HL-60 (cell line): ENCODE data around the gene FAM162A.

Source experiments
- DNase-seq, 2 experiments: peaks; one replicate each; pipeline ENCODE4 v3.0.0-alpha.2; 2010 to 2020; ENCODE audit warnings: low read depth in 1 of 2, low spot score in 1 of 2
- H3K27ac ChIP-seq: fragments of 250-450 bp; sonication (Bioruptor Pico); replicated peaks from 2 replicates; pipeline ENCODE4 v1.5.1; 2020; ENCODE audit warnings: mild to moderate bottlenecking, moderate library complexity
- H3K27me3 ChIP-seq: fragments of 250-450 bp; sonication (Bioruptor Pico); 2 replicates; pipeline ENCODE4 v1.5.1; 2021; ENCODE audit warnings: mild to moderate bottlenecking, moderate library complexity; ENCODE audit not compliant: insufficient read depth, poor library complexity, severe bottlenecking
- H3K4me3 ChIP-seq: replicated peaks from 2 replicates; pipeline ENCODE4 v1.5.1; 2011; ENCODE audit warnings: mild to moderate bottlenecking, control low read depth, low read length; ENCODE audit not compliant: insufficient read depth
- GABPA ChIP-seq: IDR thresholded peaks from 2 replicates; pipeline ENCODE4 v1.6.1; 2012; ENCODE audit warnings: low read depth
- POLR2AphosphoS5 ChIP-seq: IDR thresholded peaks from 2 replicates; pipeline ENCODE4 v1.6.1; 2012; ENCODE audit warnings: low read depth
- SPI1 ChIP-seq: IDR thresholded peaks from 2 replicates; pipeline ENCODE4 v1.6.1; 2012; ENCODE audit warnings: low read depth, mild to moderate bottlenecking, borderline replicate concordance
- TF ChIP-seq, protein P1 (sequence below): IDR thresholded peaks from one replicate; pipeline ENCODE4 v1.5.1; 2011; ENCODE audit warnings: low read length, control low read depth, inconsistent platforms; ENCODE audit not compliant: insufficient read depth
- TF ChIP-seq, protein P2 (sequence below): IDR thresholded peaks from 2 replicates; pipeline ENCODE4 v1.6.1; 2012; ENCODE audit warnings: low read depth; ENCODE audit not compliant: insufficient replicate concordance

FAM162A gene

DNA sequence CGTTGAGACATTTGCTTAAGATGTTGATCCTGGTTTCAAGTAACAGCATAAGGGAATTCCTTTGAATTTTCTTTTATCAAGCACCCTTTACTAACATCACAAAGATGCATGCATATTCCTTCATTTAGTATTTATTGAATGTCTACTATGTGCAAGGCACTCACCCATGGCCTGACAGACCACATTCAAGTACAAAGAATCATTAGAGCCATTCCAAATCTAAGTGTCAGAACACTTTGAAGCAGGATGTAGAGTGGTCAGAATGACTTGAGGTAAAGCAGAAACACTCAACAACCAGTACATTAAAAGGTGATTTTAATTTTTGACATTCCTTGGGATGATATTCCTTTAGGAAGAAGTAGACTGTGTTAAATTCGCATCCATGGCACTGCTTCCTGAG is 37.9 kb downstream of the FAM162A start:
- no peaks in the 10 kb centered on the region for H3K27me3 ChIP-seq
- no peak overlapping the region for H3K4me3 ChIP-seq
- H3K27ac ChIP-seq = no peak overlapping the region
- no peak for DNase-seq
- TF ChIP-seq, protein P1, sequence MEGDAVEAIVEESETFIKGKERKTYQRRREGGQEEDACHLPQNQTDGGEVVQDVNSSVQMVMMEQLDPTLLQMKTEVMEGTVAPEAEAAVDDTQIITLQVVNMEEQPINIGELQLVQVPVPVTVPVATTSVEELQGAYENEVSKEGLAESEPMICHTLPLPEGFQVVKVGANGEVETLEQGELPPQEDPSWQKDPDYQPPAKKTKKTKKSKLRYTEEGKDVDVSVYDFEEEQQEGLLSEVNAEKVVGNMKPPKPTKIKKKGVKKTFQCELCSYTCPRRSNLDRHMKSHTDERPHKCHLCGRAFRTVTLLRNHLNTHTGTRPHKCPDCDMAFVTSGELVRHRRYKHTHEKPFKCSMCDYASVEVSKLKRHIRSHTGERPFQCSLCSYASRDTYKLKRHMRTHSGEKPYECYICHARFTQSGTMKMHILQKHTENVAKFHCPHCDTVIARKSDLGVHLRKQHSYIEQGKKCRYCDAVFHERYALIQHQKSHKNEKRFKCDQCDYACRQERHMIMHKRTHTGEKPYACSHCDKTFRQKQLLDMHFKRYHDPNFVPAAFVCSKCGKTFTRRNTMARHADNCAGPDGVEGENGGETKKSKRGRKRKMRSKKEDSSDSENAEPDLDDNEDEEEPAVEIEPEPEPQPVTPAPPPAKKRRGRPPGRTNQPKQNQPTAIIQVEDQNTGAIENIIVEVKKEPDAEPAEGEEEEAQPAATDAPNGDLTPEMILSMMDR = no peak
- no peak for TF ChIP-seq SPI1
- no peak for TF ChIP-seq GABPA
- TF ChIP-seq, protein P2, sequence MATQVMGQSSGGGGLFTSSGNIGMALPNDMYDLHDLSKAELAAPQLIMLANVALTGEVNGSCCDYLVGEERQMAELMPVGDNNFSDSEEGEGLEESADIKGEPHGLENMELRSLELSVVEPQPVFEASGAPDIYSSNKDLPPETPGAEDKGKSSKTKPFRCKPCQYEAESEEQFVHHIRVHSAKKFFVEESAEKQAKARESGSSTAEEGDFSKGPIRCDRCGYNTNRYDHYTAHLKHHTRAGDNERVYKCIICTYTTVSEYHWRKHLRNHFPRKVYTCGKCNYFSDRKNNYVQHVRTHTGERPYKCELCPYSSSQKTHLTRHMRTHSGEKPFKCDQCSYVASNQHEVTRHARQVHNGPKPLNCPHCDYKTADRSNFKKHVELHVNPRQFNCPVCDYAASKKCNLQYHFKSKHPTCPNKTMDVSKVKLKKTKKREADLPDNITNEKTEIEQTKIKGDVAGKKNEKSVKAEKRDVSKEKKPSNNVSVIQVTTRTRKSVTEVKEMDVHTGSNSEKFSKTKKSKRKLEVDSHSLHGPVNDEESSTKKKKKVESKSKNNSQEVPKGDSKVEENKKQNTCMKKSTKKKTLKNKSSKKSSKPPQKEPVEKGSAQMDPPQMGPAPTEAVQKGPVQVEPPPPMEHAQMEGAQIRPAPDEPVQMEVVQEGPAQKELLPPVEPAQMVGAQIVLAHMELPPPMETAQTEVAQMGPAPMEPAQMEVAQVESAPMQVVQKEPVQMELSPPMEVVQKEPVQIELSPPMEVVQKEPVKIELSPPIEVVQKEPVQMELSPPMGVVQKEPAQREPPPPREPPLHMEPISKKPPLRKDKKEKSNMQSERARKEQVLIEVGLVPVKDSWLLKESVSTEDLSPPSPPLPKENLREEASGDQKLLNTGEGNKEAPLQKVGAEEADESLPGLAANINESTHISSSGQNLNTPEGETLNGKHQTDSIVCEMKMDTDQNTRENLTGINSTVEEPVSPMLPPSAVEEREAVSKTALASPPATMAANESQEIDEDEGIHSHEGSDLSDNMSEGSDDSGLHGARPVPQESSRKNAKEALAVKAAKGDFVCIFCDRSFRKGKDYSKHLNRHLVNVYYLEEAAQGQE = no peak
- no peak for TF ChIP-seq POLR2AphosphoS5

DNA sequence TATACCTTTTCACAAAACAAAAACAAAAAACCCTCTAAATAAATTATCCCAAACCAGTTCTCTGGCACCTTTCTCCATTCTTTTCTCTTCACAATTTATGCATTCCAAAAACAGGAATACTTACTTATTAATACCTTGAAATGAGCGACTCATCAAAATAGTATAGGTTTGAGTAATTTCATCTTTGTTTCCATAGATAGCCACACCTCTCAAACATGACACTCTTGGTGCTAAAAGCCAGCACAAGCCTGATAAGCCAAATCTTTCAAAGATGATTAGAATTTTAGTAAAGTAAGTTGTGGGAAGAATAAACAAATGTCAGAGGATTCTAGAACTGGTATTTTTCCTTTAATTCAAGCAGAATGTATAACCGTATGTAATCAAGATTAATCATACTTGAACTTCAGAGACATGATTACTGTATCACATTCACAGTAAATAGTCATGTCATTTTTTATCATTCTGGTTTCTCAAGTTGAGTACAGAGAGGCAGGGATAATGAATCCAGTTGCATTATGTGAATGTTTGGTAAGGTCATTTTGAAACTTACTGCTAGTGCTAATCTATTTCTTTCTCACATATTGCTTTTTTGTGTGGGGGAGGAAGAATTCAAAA is 44.0 kb downstream of the FAM162A start:
- H3K27ac ChIP-seq = no peak overlapping the region
- H3K27me3 ChIP-seq = no peaks in the 10 kb centered on the region
- no peak overlapping the region for H3K4me3 ChIP-seq
- DNase-seq = no peak
- TF ChIP-seq, protein P2 = no peak
- no peak for TF ChIP-seq GABPA
- TF ChIP-seq, protein P1 = no peak

DNA sequence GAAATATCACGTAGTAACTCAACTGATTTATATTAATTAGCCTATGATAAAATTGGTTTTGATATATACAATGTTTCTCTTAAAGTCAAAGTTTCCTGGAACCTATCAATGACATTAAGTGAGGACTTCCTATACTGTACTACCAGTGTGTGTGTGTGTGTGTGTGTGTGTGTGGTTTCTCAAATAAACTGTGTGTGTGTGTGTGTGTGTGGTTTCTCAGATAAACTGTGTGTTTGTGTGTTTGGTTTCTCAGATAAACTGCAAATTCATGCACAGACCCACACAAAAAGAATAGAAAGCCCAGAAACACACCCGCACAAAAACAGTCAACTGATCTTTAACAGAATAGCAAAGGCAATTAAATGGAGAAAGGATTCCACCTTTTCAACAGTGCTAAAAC is 46.4 kb downstream of the FAM162A start:
- no peak for DNase-seq
- TF ChIP-seq POLR2AphosphoS5 (no peak), GABPA (no peak)
- Histone ChIP-seq H3K27ac (no peak overlapping the region), H3K4me3 (no peak overlapping the region), H3K27me3 (no peaks in the 10 kb centered on the region)

DNA sequence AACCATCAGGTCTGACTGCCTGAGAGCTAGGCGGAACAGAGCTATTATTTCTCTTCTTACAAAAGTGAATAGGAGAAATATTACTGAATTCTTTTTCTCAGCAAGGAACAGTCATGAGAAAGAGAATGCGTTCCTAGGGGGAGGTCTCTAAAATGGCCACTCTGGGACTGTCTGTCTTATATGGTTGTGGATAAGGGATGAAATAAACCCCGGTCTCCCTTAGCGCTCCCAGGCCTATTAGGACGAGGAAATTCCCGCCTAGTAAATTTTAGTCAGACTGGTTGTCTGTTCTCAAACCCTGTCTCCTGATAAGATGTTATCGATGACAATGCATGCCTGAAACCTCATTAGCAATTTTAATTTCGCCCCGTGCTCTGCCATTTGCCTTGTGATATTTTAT is 52.0 kb downstream of the FAM162A start:
- Histone ChIP-seq H3K4me3 (no peak overlapping the region), H3K27ac (no peak overlapping the region), H3K27me3 (no peaks in the 10 kb centered on the region)
- TF ChIP-seq, protein P1 = no peak
- TF ChIP-seq GABPA (no peak), POLR2AphosphoS5 (no peak), SPI1 (no peak)
- TF ChIP-seq, protein P2 = no peak
- no peak for DNase-seq
